NCI-H82 treated with DMSO at 0.1 percent for 48 hours (cell line): ENCODE measurements around the gene GLIS1.

Source experiments
- DNase-seq: peaks from one replicate; lab custom pipeline; 2025; ENCODE audit not compliant: unreplicated experiment; lab: John Stamatoyannopoulos, UW

GLIS1 gene

DNA sequence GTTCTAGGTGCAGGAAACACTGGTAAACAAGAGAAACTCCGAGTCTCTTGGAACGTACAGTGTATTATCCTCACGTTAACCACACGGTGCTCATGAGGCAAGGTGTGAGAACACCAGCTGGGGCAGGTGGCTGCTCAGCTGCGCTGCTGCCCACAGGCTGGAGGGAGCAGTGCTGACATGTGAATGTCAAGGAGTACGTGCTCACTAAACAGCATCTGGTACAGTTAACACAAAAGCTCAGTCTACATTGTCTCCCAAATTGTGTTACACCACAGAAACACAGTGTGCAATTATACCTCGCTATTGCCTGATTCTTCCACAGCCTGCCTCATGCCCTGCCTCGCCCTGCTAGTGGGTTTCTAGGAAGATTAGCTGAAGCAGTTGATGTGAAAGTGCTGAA is 138.4 kb downstream of the GLIS1 start:
- no peak for DNase-seq

DNA sequence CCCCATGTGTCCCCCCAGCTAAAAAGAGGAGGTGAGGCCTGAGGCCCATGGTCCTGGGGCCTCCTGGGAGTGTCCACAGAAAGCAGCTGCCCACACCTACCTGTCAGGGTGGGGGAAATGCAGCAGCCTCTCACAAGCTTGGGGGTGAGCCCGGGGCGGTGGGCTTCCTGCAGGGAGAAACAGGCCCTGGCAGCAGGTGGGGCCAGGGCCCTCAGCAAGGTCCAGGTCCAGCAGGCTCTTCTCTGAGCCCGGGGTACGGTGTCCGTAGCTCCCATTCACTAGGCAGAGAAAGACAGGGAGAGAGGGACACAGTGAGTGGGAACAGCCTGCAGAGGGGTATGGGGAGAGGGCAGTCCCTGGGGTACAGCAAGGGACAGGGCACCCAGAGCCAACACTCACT is 139.0 kb downstream of the GLIS1 start:
- DNase-seq: no peak

GRCh38 chr1:53599481-53599880 is 139.5 kb downstream of the GLIS1 start:
- no peak for DNase-seq

- no peak for DNase-seq
Observed at GRCh38 chr1:53598966-53599365, 140.0 kb downstream of the GLIS1 start.

GRCh38 chr1:53595906-53596305 is 143.1 kb downstream of the GLIS1 start:
- DNase-seq: no peak

- no peak for DNase-seq
Observed at GRCh38 chr1:53594391-53595180, 144.4 kb downstream of the GLIS1 start.

- DNase-seq: no peak
Observed at GRCh38 chr1:53593758-53594380, 145.1 kb downstream of the GLIS1 start.

GRCh38 chr1:53592985-53593757 is 145.8 kb downstream of the GLIS1 start:
- DNase-seq: no peak

GRCh38 chr1:53592521-53592982 is 146.4 kb downstream of the GLIS1 start:
- DNase-seq: no peak

GRCh38 chr1:53591924-53592323 is 147.0 kb downstream of the GLIS1 start:
- no peak for DNase-seq

GRCh38 chr1:53590531-53591515 is 148.1 kb downstream of the GLIS1 start:
- peak; percentile 47 for DNase-seq

DNA sequence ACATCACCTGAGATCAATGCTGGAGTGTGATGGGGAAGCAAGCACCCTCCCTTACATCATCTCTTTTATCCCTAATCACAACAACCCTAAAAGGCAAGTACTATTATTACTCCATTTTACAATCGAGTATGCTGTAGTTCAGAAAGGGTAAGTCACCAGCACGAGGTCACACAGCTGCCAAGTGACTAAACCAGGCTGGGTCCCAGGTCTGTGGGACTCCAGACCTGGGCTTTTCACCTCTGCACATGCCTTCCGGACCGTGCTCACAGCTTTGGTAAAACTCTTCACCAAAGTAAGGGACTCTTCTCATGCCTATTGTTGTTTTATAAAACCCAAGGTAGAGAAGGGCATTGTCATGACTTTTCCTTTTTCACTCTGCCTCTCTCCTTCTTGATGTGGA is 148.9 kb downstream of the GLIS1 start:
- no peak for DNase-seq

GRCh38 chr1:53589043-53589887 is 149.7 kb downstream of the GLIS1 start:
- no peak for DNase-seq

GRCh38 chr1:53588053-53588779 is 150.7 kb downstream of the GLIS1 start:
- DNase-seq: no peak

GRCh38 chr1:53587252-53587988 is 151.5 kb downstream of the GLIS1 start:
- DNase-seq: no peak

DNA sequence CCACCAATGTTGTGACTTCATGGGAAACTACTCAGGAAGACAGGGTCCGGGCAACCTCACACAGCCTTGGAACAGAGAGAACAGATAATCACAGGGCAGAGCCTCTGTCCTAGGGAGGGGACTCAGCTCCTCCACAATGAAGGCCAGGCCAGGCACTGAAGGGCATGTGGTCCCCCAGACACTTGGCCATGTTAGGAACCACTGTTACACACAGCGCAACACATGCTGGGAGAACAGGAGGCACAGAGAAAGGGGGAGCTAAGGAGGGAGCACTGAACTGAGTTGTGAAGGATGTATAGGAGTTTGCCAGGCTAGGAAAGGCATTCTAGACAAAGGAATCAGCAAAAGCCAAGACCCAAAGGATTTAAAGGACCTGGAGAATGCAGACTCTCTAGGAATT is 152.2 kb downstream of the GLIS1 start:
- DNase-seq: no peak

DNA sequence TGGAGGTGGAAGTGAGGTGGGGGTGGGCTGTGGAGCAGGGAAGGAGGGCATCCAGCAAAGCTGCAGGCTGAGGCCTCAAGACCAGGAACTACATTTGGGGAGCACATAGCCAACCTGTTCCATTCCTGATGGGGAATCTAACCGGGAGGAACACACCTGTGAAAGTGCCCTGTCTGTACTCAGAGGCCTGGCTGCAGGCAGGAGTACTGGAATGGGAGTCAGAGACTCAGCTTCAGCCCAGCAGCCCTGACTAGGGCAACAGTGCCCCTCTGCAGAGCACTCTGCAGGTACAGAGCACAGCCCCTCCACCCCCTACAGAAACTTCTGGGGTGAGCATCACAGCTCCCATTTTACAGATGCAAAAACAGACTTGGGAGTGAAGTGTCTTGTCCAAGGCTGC is 153.4 kb downstream of the GLIS1 start:
- no peak for DNase-seq

DNA sequence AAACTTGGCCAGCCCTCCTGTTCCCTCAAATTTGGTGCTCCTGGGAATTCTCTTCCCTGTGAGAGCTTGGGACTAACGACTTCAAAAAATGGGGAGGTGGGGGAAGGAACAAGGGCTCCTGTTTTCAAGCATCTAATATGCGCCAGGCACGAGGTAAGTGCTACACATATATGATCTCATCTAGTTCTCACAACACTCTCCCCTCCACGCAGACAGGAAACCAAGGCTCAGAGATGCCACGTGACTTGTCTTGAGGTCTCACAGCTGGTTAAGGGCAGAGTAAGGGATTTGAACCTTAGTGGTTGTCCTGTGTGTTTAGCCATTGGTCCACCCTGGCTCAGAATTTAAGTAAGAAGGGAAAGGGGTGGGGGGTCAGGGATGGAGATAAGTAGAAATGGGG is 153.8 kb downstream of the GLIS1 start:
- DNase-seq: no peak

DNA sequence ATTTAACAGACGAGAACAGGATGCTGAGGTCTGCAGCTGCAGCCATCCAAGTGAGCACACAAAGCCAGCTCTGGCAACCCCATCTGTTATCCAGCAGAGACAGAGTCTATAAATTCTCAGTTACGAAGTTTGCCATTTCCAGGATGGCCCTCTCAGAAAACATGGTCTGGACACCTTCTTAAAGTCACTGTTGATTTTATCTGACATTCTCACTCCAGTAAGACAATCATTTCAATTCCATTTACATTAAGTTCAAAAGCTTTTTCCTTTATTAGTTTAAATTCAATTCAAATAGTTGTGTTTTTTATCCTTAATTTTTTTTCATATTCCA is 154.2 kb downstream of the GLIS1 start:
- no peak for DNase-seq
